Stomach (tissue), 4 donors: ENCODE results near the gene HTR3C.

Experiments used
- CTCF ChIP-seq, 7 experiments: fragments of 450-650 bp in 4 of 7; fragments of 200-600 bp in 3 of 7; sonication (generic) in 3 of 7; IDR thresholded peaks; one replicate each; pipeline ENCODE4 v1.5.1; 2016 to 2019; ENCODE audit warnings: antibody characterized with exemption in 7 of 7, control low read depth in 2 of 7, mild to moderate bottlenecking in 1 of 7
- POLR2A ChIP-seq, 4 donors: fragments of 450-650 bp; IDR thresholded peaks; one replicate each; pipeline ENCODE4 v1.6.1; 2016; ENCODE audit warnings: antibody characterized with exemption in 4 of 4, control low read depth in 2 of 4, mild to moderate bottlenecking in 1 of 4, moderate library complexity in 1 of 4
- POLR2AphosphoS5 ChIP-seq, 3 donors: sonication (generic); formaldehyde crosslinking; IDR thresholded peaks; one replicate each; pipeline ENCODE4 v1.6.1; 2016; ENCODE audit warnings: antibody characterized with exemption in 3 of 3

- TF ChIP-seq CTCF (IDR thresholded peaks at IDR 0.05) (no peak), POLR2AphosphoS5 (IDR thresholded peaks at IDR 0.05) (no peak), POLR2A (IDR thresholded peaks at IDR 0.05) (no peak)
Observed at GRCh38 chr3:184031187-184031792, 21.6 kb upstream of the HTR3C start, which contains the start of gene HTR3D.
